Ascending aorta (tissue), 2 donors: ENCODE results near the gene TRAPPC5. TPM values are rescaled to one million over a fixed set of nuclear protein-coding genes. Genes with fewer than 3 reads are reported as not detected.
"Not testable (repeated sequence)": the region's sequence is repeated elsewhere in the genome, so short reads cannot be mapped to it uniquely, and the experiment has no call there.

Experiments
- DNase-seq, 2 donors: peaks; one replicate each; pipeline ENCODE4 v3.0.0-alpha.2; 2019; ENCODE audit warnings: low spot score in 2 of 2
- H3K27ac ChIP-seq, 2 donors: fragments of 200-600 bp; sonication (generic); one replicate each; pipeline ENCODE4 v1.5.1; 2016 to 2017; ENCODE audit warnings: mild to moderate bottlenecking in 1 of 2
- H3K27me3 ChIP-seq: fragments of 200-600 bp; sonication (generic); one replicate; pipeline ENCODE4 v1.5.1; 2017
- H3K36me3 ChIP-seq, 2 donors: fragments of 200-600 bp; sonication (generic); one replicate each; pipeline ENCODE4 v1.5.1; 2016
- H3K4me1 ChIP-seq, 2 donors: fragments of 200-600 bp; sonication (generic); one replicate each; pipeline ENCODE4 v1.5.1; 2016 to 2017; ENCODE audit warnings: mild to moderate bottlenecking in 1 of 2
- H3K4me3 ChIP-seq, 2 donors: fragments of 200-600 bp; sonication (generic); one replicate each; pipeline ENCODE4 v1.5.1; 2016 to 2017; ENCODE audit warnings: mild to moderate bottlenecking in 1 of 2
- H3K9me3 ChIP-seq, 2 donors: fragments of 200-600 bp; sonication (generic); one replicate each; pipeline ENCODE4 v1.5.1; 2016
- CTCF ChIP-seq, 3 experiments: fragments of 200-600 bp in 2 of 3; fragments of 450-650 bp in 1 of 3; sonication (generic) in 2 of 3; IDR thresholded peaks; one replicate each; pipeline ENCODE4 v1.5.1; 2016 to 2019; ENCODE audit warnings: antibody characterized with exemption in 3 of 3, mild to moderate bottlenecking in 1 of 3, moderate library complexity in 1 of 3
- intact Hi-C: fragments of 100-400 bp; cut with DNase I; formaldehyde crosslinking; loops from one replicate; pipeline ENCODE4 v1.15.1; 2023
- total RNA-seq: library from RNA; depleted of rRNA; stranded (reverse); fragments of >200 nt; gene quantifications from one replicate; pipeline ENCODE4 v1.1.0, GENCODE V29; 2016

The TRAPPC5 gene
- total RNA-seq, 1 donor from 2014 or later = 166 TPM

GRCh38 chr19:7640803-7641202 is 39.8 kb upstream of the TRAPPC5 start:
- no peak overlapping the region for H3K4me3 ChIP-seq
- no peaks in the 10 kb centered on the region for H3K36me3 ChIP-seq
- intact Hi-C loops = no loop called here
- no peaks in the 10 kb centered on the region for H3K27me3 ChIP-seq
- H3K9me3 ChIP-seq = no peaks in the 10 kb centered on the region
- DNase-seq = no peak
- no peaks in the 10 kb centered on the region for H3K4me1 ChIP-seq
- TF ChIP-seq CTCF (IDR thresholded peaks at IDR 0.05) = no peak
- H3K27ac ChIP-seq = no peak overlapping the region

- no peak for DNase-seq
- Histone ChIP-seq H3K4me1 (no peaks in the 10 kb centered on the region), H3K4me3 (no peak overlapping the region), H3K27me3 (no peaks in the 10 kb centered on the region), H3K36me3 (no peaks in the 10 kb centered on the region), H3K27ac (no peak overlapping the region), H3K9me3 (no peaks in the 10 kb centered on the region)
- intact Hi-C loops = no loop called here
- TF ChIP-seq CTCF (IDR thresholded peaks at IDR 0.05) = no peak
These were observed 39.0 kb upstream of the TRAPPC5 start for GRCh38 chr19:7641290-7642276.

- intact Hi-C loops = no loop called here
- no peaks in the 10 kb centered on the region for H3K36me3 ChIP-seq
- H3K4me3 ChIP-seq = no peak overlapping the region
- H3K27me3 ChIP-seq = no peaks in the 10 kb centered on the region
- no peak for TF ChIP-seq CTCF (IDR thresholded peaks at IDR 0.05)
- H3K4me1 ChIP-seq = no peaks in the 10 kb centered on the region
- no peak for DNase-seq
- H3K27ac ChIP-seq = no peak overlapping the region
- no peaks in the 10 kb centered on the region for H3K9me3 ChIP-seq
These were observed 38.2 kb upstream of the TRAPPC5 start for GRCh38 chr19:7642295-7643030.

GRCh38 chr19:7643031-7643415 is 37.6 kb upstream of the TRAPPC5 start:
- Histone ChIP-seq H3K4me3 (no peak overlapping the region), H3K27me3 (no peaks in the 10 kb centered on the region), H3K27ac (no peak overlapping the region), H3K4me1 (no peaks in the 10 kb centered on the region), H3K36me3 (no peaks in the 10 kb centered on the region), H3K9me3 (no peaks in the 10 kb centered on the region)
- intact Hi-C loops = no loop called here
- DNase-seq = no peak
- TF ChIP-seq CTCF (IDR thresholded peaks at IDR 0.05) = no peak

- H3K4me1 ChIP-seq, DNase-seq, H3K27ac ChIP-seq, intact Hi-C loops, H3K9me3 ChIP-seq, H3K4me3 ChIP-seq, H3K27me3 ChIP-seq, H3K36me3 ChIP-seq: not testable (repeated sequence)
These were observed 36.7 kb upstream of the TRAPPC5 start for GRCh38 chr19:7643629-7644549.
